Effector CD8-positive, alpha-beta T cell (primary cell): ENCODE data around the gene PTGFRN.

Experiments used
- DNase-seq: peaks from one replicate; lab custom pipeline; 2025; lab: John Stamatoyannopoulos, UW

The PTGFRN gene

GRCh38 chr1:116887212-116887611, 22.5 kb upstream of the PTGFRN start:
- DNase-seq, result no peak

GRCh38 chr1:116889380-116889779, 20.3 kb upstream of the PTGFRN start:
- DNase-seq, result no peak

- no peak for DNase-seq
Observed at GRCh38 chr1:116891396-116892079, 18.2 kb upstream of the PTGFRN start.

GRCh38 chr1:116895073-116895472, 14.6 kb upstream of the PTGFRN start:
- DNase-seq, result no peak

- no peak for DNase-seq
Observed at GRCh38 chr1:116899529-116899928, 10.2 kb upstream of the PTGFRN start.

- no peak for DNase-seq
Observed at GRCh38 chr1:116900471-116901365, 9.0 kb upstream of the PTGFRN start.

- no peak for DNase-seq
Observed at GRCh38 chr1:116902027-116902426, 7.7 kb upstream of the PTGFRN start.

GRCh38 chr1:116902723-116903383, 6.9 kb upstream of the PTGFRN start:
- no peak for DNase-seq

- no peak for DNase-seq
Observed at GRCh38 chr1:116904791-116905320, 4.9 kb upstream of the PTGFRN start.

GRCh38 chr1:116906812-116907211, 2.9 kb upstream of the PTGFRN start:
- no peak for DNase-seq

- no peak for DNase-seq
Observed at GRCh38 chr1:116907351-116907750, 2.4 kb upstream of the PTGFRN start.

GRCh38 chr1:116908266-116908665, 1.4 kb upstream of the PTGFRN start:
- no peak for DNase-seq

GRCh38 chr1:116908820-116909511, 750 bp upstream of the PTGFRN start:
- DNase-seq, result no peak

GRCh38 chr1:116910379-116911187, 867 bp downstream of the PTGFRN start:
- no peak for DNase-seq

GRCh38 chr1:116911188-116911553, 1.5 kb downstream of the PTGFRN start:
- no peak for DNase-seq

- no peak for DNase-seq
Observed at GRCh38 chr1:116911779-116912469, 2.2 kb downstream of the PTGFRN start.

- DNase-seq, result no peak
Observed at GRCh38 chr1:116912846-116913245, 3.1 kb downstream of the PTGFRN start.

- DNase-seq, result no peak
Observed at GRCh38 chr1:116913941-116914340, 4.2 kb downstream of the PTGFRN start.

- no peak for DNase-seq
Observed at GRCh38 chr1:116914667-116915066, 5.0 kb downstream of the PTGFRN start.

GRCh38 chr1:116915086-116915661, 5.5 kb downstream of the PTGFRN start:
- DNase-seq, result no peak
